ENCODE measurements around the gene RPL37.

- TF ChIP-seq CTCF (IDR thresholded peaks at IDR 0.05; ENCODE audit: low read depth, low read length, missing input control): no peak
- TF ChIP-seq TAF1 (conservative IDR thresholded peaks at IDR 0.05): no peak
- TF ChIP-seq MAX (IDR thresholded peaks at IDR 0.05): no peak
- no peak for TF ChIP-seq RXRA (IDR thresholded peaks at IDR 0.05)
- TF ChIP-seq ATF3 (IDR thresholded peaks at IDR 0.05): no peak
- no peak for TF ChIP-seq YY1 (IDR thresholded peaks at IDR 0.05)
- no peak for TF ChIP-seq REST (IDR thresholded peaks at IDR 0.05)
- TF ChIP-seq SP1 (IDR thresholded peaks at IDR 0.05): no peak
- no peak for TF ChIP-seq JUND (IDR thresholded peaks at IDR 0.05)
- no peak for TF ChIP-seq ZBTB33 (IDR thresholded peaks at IDR 0.05)
- TF ChIP-seq GABPA (IDR thresholded peaks at IDR 0.05 in 1 of 2, conservative IDR thresholded peaks at IDR 0.05 in 1 of 2): no peak
- no peak for TF ChIP-seq RAD21 (IDR thresholded peaks at IDR 0.05)
These were observed 53.1 kb downstream of the RPL37 start for GRCh38 chr5:40781843-40782409.

Measured in liver (tissue), 3 donors.